Brain microvascular endothelial cell (primary cell): Measurements from ENCODE around the gene PIK3CA.

ENCODE experiments used
- DNase-seq: peaks from one replicate; pipeline ENCODE4 v3.0.0-alpha.2; 2020
- H3K27ac ChIP-seq: fragments of 250-450 bp; sonication (Bioruptor Pico); 2 replicates; pipeline ENCODE4 v1.5.1; 2020; ENCODE audit warnings: mild to moderate bottlenecking, moderate library complexity
- H3K27me3 ChIP-seq: fragments of 250-450 bp; sonication (Bioruptor Pico); replicated peaks from 2 replicates; pipeline ENCODE4 v1.5.1; 2020; ENCODE audit warnings: mild to moderate bottlenecking
- H3K36me3 ChIP-seq: fragments of 250-450 bp; sonication (Bioruptor Pico); replicated peaks from 2 replicates; pipeline ENCODE4 v1.5.1; 2020; ENCODE audit warnings: mild to moderate bottlenecking
- H3K4me3 ChIP-seq: 2 replicates; pipeline ENCODE4 v1.5.1; 2011; ENCODE audit warnings: low read depth, mild to moderate bottlenecking, control low read depth, low read length, moderate library complexity
- CTCF ChIP-seq: IDR thresholded peaks from 2 replicates; pipeline ENCODE4 v1.5.1; 2011; ENCODE audit warnings: low read depth, mild to moderate bottlenecking, moderate library complexity, low read length, control low read depth, inconsistent platforms; ENCODE audit errors: missing control alignments
- in situ Hi-C: cut with HindIII; loops from 2 replicates; pipeline ENCODE4 v1.10.0; 2017; ENCODE audit warnings: low sequenced_read_pairs, low pct_ligation_motif_present

The PIK3CA gene

GRCh38 chr3:179163503-179163902 is 15.3 kb downstream of the PIK3CA start:
- no peak for TF ChIP-seq CTCF
- Histone ChIP-seq H3K36me3 (no peaks in the 10 kb centered on the region), H3K27ac (no peak overlapping the region), H3K27me3 (no peaks in the 10 kb centered on the region), H3K4me3 (no peak overlapping the region)
- in situ Hi-C loops = no loop called here
- DNase-seq = no peak

GRCh38 chr3:179164857-179165256 is 16.7 kb downstream of the PIK3CA start:
- H3K27ac ChIP-seq = no peak overlapping the region

GRCh38 chr3:179166561-179167201 is 18.5 kb downstream of the PIK3CA start:
- no peak for DNase-seq
- H3K27me3 ChIP-seq = no peaks in the 10 kb centered on the region
- H3K4me3 ChIP-seq = no peak overlapping the region
- in situ Hi-C loops = no loop called here
- H3K27ac ChIP-seq = no peak overlapping the region
- TF ChIP-seq CTCF = no peak
- no peaks in the 10 kb centered on the region for H3K36me3 ChIP-seq

More at GRCh38 chr3:179164857-179165256, 16.7 kb downstream of the PIK3CA start:
- in situ Hi-C loops = no loop called here
- Histone ChIP-seq H3K27me3 (no peaks in the 10 kb centered on the region), H3K4me3 (no peak overlapping the region), H3K36me3 (no peaks in the 10 kb centered on the region)
- TF ChIP-seq CTCF = no peak
- DNase-seq = no peak

- Histone ChIP-seq H3K36me3 (no peaks in the 10 kb centered on the region), H3K27me3 (no peaks in the 10 kb centered on the region), H3K4me3 (no peak overlapping the region), H3K27ac (no peak overlapping the region)
- no peak for DNase-seq
- in situ Hi-C loops = no loop called here
- no peak for TF ChIP-seq CTCF
Observed at GRCh38 chr3:179168918-179169317, 20.8 kb downstream of the PIK3CA start.

GRCh38 chr3:179172546-179172945 is 24.4 kb downstream of the PIK3CA start:
- Histone ChIP-seq H3K36me3 (no peaks in the 10 kb centered on the region), H3K4me3 (no peak overlapping the region), H3K27ac (no peak overlapping the region), H3K27me3 (no peaks in the 10 kb centered on the region)
- TF ChIP-seq CTCF = no peak
- in situ Hi-C loops = no loop called here
- DNase-seq = no peak

- Histone ChIP-seq H3K27me3 (no peaks in the 10 kb centered on the region), H3K4me3 (no peak overlapping the region), H3K27ac (no peak overlapping the region), H3K36me3 (no peaks in the 10 kb centered on the region)
- in situ Hi-C loops = no loop called here
- TF ChIP-seq CTCF = no peak
- no peak for DNase-seq
Observed at GRCh38 chr3:179174316-179174715, 26.2 kb downstream of the PIK3CA start.
